Endothelial cell of umbilical vein (primary cell): ENCODE results near the gene KIF6.
"Not testable (repeated sequence)": the region's sequence is repeated elsewhere in the genome, so short reads cannot be mapped to it uniquely, and the experiment has no call there.

Experiments used
- EZH2 ChIP-seq: IDR thresholded peaks from 2 replicates; pipeline ENCODE4 v1.6.1; 2012; ENCODE audit warnings: borderline replicate concordance, low read depth, mild to moderate bottlenecking, moderate library complexity, low read length, inconsistent platforms; ENCODE audit not compliant: severe bottlenecking
- GATA2 ChIP-seq: IDR thresholded peaks from 2 replicates; pipeline ENCODE4 v1.7.0; 2011; ENCODE audit warnings: low read depth, mild to moderate bottlenecking, moderate library complexity, mixed read lengths, low read length; ENCODE audit not compliant: insufficient read length, insufficient read depth
- MYC ChIP-seq: IDR thresholded peaks from one replicate; pipeline ENCODE4 v1.6.1; 2011; ENCODE audit warnings: mild to moderate bottlenecking, low read depth, low read length
- POLR2A ChIP-seq: IDR thresholded peaks from 2 replicates; pipeline ENCODE4 v1.6.1; 2012; ENCODE audit warnings: low read depth, mild to moderate bottlenecking, control low read depth, low read length
- POLR2AphosphoS5 ChIP-seq: IDR thresholded peaks from 2 replicates; pipeline ENCODE4 v1.6.1; 2012; ENCODE audit warnings: low read depth, mild to moderate bottlenecking, control low read depth, low read length, moderate library complexity; ENCODE audit not compliant: insufficient read depth
- TF ChIP-seq, protein P1 (sequence below), 2 donors: IDR thresholded peaks; 1 replicate in 1 of 2; 2 replicates in 1 of 2; pipeline ENCODE4 v1.5.1; 2011; ENCODE audit warnings: low read length in 2 of 2, mild to moderate bottlenecking in 2 of 2, moderate library complexity in 2 of 2, control low read depth in 1 of 2, inconsistent platforms in 1 of 2, low read depth in 1 of 2; ENCODE audit not compliant: insufficient read depth in 1 of 2; ENCODE audit errors: extremely low read depth in 1 of 2
- TF ChIP-seq, protein P2 (sequence below): IDR thresholded peaks from 2 replicates; pipeline ENCODE4 v1.6.1; 2011; ENCODE audit not compliant: insufficient read depth, insufficient read length

DNA sequence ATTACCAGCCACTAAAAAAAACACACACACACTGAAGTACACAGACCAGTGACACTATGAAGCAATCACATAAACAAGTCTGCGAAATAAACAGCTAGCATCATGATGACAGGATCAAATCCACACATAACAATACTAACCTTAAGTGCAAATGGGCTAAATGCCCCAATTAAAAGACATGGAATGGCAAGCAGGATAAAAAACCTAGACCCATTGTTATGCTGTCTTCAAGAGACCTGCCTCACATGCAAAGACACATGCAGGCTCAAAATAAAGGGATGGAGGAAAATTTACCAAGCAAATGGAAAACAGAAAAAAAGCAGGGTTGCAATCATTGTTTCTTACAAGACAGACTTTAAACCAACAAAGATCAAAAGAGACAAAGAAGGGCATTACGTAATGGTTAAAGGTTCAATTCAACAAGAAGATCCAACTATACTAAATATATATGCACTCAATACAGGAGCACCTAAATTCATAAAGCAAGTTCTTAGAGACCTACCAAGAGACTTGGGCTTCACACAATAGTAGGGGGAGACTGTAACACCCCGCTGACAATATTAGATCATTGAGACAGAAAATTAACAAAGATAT, 222.7 kb downstream of the KIF6 start:
- TF ChIP-seq, protein P1, sequence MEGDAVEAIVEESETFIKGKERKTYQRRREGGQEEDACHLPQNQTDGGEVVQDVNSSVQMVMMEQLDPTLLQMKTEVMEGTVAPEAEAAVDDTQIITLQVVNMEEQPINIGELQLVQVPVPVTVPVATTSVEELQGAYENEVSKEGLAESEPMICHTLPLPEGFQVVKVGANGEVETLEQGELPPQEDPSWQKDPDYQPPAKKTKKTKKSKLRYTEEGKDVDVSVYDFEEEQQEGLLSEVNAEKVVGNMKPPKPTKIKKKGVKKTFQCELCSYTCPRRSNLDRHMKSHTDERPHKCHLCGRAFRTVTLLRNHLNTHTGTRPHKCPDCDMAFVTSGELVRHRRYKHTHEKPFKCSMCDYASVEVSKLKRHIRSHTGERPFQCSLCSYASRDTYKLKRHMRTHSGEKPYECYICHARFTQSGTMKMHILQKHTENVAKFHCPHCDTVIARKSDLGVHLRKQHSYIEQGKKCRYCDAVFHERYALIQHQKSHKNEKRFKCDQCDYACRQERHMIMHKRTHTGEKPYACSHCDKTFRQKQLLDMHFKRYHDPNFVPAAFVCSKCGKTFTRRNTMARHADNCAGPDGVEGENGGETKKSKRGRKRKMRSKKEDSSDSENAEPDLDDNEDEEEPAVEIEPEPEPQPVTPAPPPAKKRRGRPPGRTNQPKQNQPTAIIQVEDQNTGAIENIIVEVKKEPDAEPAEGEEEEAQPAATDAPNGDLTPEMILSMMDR (IDR thresholded peaks at IDR 0.05; ENCODE audit: extremely low read depth in 1 of 2, insufficient read depth in 1 of 2, low read depth in 1 of 2, low read length in 2 of 2) = not testable (repeated sequence)
- not testable (repeated sequence) for TF ChIP-seq EZH2, POLR2A, POLR2AphosphoS5, GATA2, MYC
- TF ChIP-seq, protein P2, sequence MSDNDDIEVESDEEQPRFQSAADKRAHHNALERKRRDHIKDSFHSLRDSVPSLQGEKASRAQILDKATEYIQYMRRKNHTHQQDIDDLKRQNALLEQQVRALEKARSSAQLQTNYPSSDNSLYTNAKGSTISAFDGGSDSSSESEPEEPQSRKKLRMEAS = not testable (repeated sequence)
